HTR-8/SVneo (cell line): ENCODE results near the gene ALK.

Experiments used
- DNase-seq: peaks from one replicate; pipeline ENCODE4 v3.0.0; 2011; ENCODE audit warnings: low spot score, mixed read lengths; ENCODE audit not compliant: insufficient read length
- FAIRE-seq: peaks from 2 replicates; lab custom pipeline; 2011; peaks lifted over from hg19 to GRCh38; lab: Jason Lieb, UNC

The ALK gene

DNA sequence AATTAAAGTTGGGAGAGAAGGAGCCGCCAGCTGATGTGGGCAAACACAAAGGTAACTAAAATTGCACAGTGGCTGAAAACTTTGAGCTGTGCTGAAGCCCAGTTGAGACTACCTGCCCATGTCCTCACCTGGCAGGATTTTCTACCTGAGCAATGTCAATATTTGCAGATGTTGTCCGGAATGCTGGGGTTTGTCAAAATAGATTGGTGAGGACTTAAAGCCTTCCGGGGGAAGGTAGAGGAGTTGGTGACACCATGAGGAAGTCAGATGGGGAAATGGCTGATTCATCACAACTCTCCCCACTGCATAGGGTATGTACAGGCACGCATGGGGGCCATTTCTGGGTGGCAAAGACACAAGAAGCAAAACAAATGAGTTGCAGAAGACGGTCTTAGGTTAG lies 114.9 kb downstream of the ALK start:
- FAIRE-seq, result no peak
- no peak for DNase-seq

DNA sequence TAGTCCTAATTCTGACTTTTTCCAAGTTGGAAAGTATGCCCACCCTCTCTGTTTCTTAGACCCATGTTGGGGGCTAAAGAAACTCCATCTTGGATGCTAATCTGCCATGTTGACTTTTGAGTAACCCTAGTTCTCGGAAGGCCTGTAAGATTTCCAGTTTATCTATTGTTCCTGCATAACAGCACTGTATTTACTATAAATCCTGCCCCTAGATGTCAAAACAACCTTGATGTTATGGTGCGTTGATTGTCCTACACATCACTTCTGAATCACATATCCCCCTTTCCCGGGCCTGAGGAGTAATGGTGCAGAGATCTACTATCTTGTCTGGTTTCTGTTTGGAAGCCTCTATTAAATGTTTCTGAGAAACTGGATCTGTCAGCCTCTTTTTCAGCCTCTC lies 116.7 kb downstream of the ALK start:
- FAIRE-seq (no peak), DNase-seq (no peak)

DNA sequence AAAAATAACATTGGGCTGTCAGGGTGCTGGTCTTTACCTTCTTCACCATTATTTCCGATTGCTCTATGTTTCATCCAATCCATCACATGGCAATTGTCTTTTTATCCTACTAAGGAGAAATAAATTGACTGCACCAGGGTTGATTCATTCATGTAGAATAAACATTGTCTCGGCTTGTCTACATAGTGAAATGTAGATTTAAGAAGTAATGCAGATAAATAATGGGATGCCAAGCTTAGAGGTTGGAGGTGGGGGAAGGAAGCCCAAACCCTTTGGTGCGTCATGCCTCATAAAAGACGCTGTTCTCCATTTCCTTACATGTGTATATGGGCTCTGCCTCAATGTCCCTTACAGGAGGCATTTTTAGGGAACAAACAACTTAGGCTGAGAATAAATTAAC lies 117.8 kb downstream of the ALK start:
- FAIRE-seq (no peak), DNase-seq (no peak)

DNA sequence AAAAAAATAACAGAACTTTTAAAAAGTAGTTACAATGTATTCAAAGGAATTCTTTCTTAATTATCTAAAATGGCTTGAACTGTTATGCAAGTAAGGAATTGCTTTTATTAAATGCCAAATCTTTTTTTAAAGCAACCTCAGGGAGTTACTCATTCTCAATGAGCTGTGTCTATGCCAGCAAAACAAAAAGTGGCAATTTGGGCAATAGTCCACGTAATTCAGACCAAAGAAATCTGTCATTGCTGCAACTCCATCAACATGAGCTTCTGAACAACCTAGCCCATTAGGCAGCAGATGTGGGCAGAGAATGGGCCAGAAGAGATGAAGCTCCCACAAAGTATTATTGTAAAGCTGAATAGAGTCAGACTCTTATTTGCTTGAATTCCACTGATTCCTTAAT lies 118.4 kb downstream of the ALK start:
- FAIRE-seq, result no peak

DNA sequence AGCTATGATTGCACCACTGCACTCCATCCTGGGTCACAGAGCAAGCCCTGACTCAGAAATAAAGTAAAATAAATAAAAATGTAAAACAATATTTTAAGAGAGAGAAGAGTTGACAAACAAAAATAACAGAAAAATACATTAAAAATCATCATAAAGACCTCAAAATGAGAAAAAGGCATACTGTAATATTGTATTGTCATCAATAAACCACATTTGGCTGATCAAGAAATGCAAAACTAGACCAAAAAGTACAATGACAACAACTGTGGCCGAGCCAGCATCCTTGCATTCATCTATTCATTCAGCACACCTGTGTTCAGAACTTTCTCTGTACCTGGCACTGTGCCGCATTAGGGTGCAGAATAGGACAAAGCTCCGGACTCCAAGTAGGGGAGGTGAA lies 121.8 kb downstream of the ALK start:
- FAIRE-seq (no peak), DNase-seq (no peak)

More for the DNA sequence above, 118.4 kb downstream of the ALK start:
- no peak for DNase-seq

DNA sequence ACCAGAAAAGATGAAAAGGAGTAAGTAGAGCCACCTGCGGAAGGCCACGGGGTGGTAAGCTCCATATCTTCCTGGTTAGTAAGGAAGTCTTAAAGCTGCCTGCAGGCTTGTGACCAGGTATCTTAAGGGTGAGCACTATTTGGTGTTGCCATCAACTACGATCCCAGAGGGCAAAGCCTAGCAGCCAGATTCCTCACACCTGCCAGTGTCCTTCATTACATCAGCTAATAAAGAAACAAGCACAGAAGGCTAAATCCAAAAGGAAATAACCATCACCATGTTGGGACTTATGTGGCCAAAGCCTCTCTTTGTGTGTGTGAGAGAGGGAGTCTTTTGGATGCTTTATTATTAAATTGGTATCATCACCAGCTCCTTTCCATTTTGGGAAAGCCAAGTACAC lies 123.5 kb downstream of the ALK start:
- FAIRE-seq, result no peak
- DNase-seq, result no peak

DNA sequence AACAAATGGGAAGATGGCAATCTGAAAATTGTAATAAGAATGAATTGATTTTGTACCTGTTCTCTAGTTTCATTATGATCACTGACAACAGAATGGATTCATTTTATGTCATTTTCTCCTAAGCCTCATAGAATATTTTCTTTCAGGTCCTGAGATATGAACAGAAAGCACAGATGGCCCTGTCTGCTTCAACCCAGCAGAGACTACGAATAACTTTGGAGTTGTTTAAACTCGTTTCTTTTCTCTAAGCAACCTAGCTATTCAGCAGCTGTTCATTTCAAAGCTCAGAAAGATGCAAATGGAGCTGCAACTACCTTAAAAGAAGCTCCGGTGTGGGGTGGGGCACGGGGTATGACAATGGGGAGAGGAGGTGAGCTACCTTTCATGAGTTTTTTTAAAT lies 124.9 kb downstream of the ALK start:
- DNase-seq, result no peak
- FAIRE-seq, result no peak

DNA sequence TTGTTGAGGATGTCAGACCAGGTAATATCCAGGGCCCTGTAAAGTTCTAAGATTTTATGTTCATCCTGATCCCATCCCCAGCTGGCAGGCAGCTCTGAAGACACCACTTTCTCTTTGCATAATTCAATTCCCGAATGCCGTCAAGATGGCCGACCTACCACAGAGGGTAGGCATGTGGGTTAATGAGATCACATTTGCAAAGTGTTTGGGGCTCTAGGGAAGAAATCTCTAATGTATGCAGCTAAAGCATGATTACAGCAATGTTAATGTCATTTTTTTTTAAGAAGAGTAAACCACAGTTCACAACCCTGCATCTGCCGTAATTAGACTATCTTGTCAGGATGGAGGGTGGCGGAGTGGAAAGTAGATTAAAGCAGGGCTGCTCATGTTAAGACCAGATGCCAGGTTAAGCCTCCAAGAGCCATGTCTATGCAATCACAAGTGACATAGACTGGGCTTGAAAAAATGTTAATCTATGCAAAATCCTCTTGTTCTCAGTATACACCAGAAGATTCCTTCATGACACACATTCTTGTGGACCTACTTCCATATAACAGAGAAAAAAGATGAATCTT lies 131.4 kb downstream of the ALK start:
- DNase-seq (no peak), FAIRE-seq (no peak)

DNA sequence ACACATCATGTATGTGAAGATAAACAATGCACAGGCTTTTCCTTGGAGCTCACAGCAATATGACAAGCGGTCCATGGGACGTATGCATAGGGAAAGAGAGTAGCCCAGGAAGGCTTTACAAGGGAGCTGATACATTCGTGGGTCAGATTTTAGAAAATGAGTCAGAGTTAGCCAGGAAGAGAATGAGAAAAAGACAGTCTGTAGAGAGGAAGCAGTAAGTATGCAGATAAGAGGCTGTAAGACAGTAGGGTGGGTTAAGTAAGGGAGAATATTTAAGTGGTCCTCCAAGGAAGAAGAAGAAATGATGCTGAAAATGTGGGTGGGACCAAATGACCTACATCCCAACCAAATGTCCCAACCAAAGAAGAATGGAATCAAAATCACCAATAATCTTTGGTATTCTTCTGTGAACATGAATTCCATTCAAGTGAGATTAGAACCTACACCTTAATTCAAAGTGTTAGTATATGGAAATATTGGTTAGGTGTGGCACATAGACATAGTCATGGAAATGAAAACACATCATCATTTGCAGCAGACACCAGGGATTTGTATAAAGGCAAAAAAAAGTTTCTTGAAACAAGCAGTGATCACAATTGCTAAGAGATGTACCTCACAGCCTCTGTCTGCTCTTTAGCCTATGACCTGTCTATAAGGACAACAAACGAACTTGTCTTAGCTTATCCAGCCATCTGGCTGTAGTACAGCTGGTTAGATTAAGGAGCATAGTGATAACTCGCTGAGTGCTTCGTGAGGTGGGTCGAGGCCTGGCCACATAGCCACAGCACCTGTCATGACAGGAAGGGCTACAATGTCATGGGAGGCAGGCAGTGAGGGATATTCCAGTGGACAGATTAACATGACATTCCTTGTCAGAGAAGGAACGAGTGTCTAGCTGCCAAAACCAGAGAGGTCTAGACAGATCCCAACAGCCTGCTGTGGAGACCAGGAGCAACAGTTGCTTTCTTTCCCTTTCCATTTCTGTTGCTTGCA lies 133.6 kb downstream of the ALK start:
- FAIRE-seq (peak; percentile 20), DNase-seq (no peak)

DNA sequence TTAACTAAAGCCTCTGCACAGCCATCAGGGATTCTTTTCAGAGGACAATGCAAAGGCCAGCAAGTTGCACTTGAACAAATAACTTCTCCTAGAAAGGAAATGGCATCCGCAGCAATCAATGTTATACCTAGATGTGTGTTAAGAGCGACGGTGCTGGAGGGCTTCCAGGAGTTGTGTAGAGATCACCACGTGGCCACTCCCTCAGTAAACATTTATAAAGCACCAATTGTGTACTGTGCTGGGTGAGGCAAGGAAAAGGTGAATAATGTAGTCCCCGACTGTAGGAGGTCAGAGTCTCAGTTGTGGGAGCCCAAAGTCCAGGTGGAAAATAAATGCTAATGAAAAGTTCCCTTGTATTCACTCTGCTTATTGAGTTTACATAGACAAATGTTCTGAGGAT lies 135.0 kb downstream of the ALK start:
- FAIRE-seq (no peak), DNase-seq (no peak)

DNA sequence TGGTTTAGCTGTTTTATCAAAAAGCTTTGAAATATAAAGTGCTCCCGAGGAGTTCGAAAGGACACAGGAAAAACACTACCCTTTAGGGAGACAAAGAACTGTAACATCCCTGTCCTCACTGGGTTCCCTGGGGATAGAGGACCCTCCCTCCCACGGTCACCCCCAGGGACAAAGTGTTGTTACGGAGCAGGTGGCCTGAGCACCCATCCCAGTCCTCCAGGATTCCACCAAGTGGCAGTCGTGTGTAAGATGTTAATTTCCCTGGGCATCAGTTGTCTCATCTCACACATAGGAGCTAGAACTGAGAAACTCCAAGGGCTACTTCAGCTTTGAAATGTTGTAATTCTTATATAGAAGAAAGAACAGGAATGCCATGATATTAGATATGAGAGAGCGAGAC lies 137.7 kb downstream of the ALK start:
- FAIRE-seq (no peak), DNase-seq (no peak)

DNA sequence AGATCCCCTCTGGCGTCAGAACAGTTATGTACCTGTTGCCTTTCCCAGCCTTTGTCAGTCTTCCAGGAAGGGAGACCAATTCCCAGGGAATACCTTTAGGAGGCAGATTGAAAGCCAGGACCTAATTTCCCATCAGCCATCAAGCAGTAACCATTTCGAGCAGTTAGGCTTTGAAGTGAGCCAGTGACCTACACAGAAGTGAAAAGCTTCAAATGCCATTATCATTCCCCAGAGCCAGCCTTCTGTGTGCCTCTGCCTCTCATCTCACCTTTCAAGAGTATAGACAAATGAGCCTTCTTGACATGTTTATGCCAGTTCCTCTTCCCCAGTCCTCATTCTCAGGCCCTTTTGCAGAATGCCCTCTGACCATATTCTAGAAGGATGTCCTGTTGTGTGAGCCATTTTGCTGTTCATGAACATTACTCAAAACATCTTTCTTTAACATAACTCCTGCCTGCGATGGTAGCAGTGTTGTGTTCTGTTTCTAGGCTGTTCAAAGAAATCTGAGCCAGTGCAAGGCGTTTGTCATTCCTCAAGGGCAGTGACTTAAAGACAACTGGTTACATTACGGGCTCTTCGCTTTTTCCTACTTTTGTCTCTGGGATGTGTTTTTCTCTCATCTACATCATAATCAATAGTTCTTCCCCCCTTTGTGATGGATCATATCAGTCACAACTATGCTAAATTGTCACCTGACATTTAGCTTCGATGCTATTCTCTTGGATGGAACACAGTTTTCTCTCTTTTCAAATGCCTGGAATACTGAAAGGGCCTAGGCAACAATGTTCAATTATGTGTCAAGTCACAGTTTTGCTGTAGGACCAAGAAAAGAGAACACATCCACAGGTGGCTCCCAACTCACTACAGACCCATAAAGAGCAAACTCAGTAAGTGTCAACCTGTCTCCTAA lies 138.6 kb downstream of the ALK start:
- FAIRE-seq (no peak), DNase-seq (no peak)

DNA sequence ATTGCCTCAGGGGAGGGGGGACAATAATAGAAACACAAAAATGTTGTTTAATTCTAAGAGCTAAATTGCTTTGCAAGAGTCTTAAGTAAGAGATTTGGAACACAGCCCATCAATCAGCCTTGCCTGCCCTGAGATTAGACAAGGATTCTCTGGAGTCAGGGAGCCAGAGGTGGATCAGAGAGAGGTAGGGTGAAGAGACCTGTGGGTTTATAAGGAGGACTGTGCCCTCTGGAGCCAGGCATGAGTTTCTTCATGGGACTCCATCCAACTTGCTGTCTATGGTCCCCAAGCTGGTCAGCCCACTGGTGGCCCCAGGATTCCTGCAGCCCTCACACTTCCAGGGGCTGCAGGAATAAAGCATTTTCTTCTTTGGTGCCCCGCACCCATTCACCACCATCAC lies 139.3 kb downstream of the ALK start:
- DNase-seq, result no peak
- no peak for FAIRE-seq

DNA sequence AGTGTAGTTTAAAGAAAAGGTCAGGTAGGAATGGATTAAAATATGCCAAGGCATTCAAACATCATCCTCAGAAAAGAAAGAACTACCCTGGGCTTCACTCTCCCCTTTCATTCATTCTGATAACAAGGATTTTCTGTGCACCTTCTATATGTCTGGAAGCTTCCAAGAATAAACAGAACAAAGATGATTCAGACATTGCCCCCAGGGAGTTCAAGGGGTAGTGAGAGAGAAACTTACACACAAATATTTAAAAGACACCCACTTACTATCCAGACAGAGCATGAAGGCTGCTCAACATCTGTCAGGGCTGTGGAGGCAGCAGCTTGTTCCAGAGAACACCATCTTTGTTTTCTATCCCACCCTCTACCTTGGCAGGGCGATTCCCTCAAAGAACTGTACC lies 140.5 kb downstream of the ALK start:
- no peak for FAIRE-seq

DNA sequence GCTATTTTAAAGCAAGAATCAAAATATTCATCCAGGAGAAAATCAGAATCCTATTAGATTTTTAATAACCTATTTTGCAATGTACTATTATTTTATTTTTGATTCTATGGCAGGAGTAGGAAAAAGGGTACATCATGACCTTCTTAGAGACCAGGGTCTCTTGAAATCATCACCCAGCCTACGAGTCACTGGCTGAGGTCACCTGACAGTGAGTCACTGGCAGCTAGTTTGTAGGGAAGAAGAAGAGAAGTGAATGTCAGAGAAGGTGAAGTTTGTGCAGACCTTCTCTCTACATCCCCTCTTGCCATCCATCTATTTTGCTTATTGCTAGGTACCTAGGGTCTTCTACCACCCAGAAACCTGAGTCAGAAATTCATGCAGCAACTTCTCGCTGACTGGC lies 144.2 kb downstream of the ALK start:
- no peak for FAIRE-seq
- DNase-seq, result no peak

More for the DNA sequence above, 140.5 kb downstream of the ALK start:
- no peak for DNase-seq

DNA sequence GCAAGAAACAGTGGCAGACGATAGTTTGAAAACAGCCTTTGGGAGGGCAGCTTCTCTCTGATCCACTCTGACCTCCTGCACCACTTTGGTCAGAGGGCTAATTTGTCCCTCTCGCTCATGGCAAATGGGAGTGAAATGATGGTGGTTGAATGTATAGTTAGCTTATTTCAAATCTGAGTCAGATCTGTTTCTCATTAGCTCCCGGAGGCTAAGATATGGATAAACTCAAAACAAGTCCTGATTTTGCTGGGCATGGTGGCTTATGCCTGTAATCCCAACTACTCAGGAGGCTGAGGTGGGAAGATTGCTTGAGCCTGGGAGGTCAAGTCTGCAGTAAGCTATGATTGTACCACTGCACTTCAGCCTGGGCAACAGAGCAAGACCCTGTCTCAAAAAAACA lies 145.0 kb downstream of the ALK start:
- no peak for FAIRE-seq
- no peak for DNase-seq

DNA sequence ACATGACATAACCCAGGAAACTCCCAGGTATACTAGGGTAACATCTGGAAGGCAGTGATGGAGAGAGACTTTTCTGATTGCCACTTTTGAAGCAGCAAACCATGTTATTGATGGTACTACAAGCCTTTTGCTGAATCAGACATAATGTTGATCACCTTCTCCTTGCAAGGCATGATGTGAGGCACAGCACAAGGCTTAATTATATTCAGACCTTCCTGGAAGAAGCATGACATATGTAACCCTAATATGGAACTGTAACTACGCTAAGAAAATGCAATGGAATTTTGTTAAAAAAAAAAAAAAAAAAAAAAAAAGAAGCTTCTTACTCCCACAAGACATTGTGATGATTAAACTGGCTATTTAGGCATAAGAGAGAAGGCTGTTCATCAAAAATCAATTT lies 145.4 kb downstream of the ALK start:
- no peak for DNase-seq
- FAIRE-seq, result no peak

DNA sequence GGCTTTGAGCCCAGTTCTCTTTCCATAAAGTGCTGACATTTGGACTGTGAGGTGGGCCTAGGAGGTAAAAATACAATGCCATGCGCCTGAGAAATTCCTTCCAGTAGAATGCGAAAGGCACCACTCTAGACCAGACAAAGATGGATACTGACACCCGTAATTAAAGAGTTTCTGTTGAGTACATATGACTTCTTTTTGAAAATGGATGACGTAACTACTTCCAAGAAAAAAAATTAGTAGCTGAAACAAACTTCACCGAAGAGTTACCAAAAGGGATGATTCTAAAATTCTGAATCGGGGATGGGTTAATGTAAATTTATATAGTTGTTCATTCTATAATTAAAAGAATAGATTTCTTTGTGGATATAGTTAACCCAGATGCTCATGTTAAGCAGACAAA lies 146.8 kb downstream of the ALK start:
- FAIRE-seq (no peak), DNase-seq (no peak)

DNA sequence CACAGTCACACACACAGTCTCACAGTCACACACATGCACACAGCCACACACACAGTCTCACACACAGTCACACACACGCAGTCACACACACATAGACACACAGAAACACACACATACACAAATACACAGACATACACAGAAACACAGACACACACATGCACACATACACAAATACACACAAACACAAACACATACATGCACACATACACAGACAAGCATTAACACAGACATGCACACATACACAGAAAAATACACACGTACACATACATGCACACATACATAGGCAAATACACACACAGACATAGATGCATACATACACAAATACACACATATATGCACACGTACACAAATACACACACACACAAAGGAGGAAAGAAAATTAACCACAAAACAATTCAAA lies 150.5 kb downstream of the ALK start:
- FAIRE-seq (peak; percentile 95), DNase-seq (no peak)

DNA sequence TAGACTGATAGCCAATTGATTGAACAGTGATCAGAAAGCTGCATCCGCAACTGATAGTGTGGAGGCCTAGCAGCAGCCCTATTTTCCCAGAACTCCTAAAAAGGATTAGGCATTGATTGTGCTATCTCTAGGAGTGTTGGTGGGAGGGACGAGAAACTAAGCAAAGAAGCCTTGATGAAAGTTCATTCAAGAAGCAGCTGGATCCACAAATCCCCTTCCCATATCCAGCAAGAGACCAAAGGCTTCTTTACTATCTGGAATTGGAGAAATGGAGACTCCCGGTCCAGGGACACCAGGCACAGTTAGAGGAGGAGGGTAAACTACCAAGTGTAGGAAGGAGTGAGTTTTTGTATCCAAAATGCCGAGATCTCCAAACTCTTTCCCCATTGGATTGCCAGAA lies 151.5 kb downstream of the ALK start:
- no peak for DNase-seq
- no peak for FAIRE-seq
